Caki2 (cell line): ENCODE measurements around the gene INVS. TPM values are rescaled to one million over a fixed set of nuclear protein-coding genes. Genes with fewer than 3 reads are reported as not detected.
"Not testable (repeated sequence)": the region's sequence is repeated elsewhere in the genome, so short reads cannot be mapped to it uniquely, and the experiment has no call there.

ENCODE experiments used
- DNase-seq: peaks from one replicate; pipeline ENCODE4 v3.0.0-alpha.2; 2015; ENCODE audit warnings: low read depth
- in situ Hi-C: cut with HindIII; loops from 2 replicates; pipeline ENCODE4 v1.10.0; 2016; ENCODE audit warnings: low sequenced_read_pairs, low pct_unique_long_range_greater_than_20kb, mixed read lengths
- total RNA-seq: library from RNA; depleted of rRNA; stranded (reverse); fragments of >200 nt; shearing (Covaris generic); gene quantifications from 2 replicates; pipeline ENCODE4 v1.2.3, GENCODE V29; 2014; ENCODE audit warnings: low replicate concordance; rRNA removed

The INVS gene
- total RNA-seq, 1 experiment from 2014 or later: 12.7 TPM

DNA sequence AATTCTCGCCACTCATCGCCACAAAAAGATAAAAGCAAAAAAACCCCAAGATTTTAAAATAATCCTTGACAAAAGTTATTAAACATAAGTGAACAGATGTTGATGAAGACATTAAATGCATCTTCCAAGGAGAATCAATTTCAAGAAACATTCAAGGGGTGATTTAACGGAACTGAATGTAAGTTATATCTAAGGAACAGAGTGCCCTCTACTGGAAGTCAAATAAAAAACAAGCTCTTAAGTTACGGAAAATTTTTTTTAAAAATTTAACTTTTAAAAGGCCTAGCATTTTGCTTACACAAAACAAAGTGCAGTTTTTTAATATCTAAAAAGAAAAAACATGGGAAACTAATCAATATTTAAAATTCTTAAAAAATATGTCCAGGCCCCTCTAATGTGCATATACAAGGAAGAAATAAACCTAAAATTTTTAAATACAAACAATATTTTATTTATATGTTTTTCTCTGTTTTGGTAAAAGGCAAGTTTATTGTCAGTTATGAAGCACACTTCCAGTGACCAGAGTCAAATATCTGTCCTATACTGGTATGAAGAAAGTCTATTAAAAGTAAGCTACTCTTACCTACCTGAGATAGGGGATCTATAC lies 225.7 kb downstream of the INVS start:
- no peak for DNase-seq
- in situ Hi-C loops: no loop called here

DNA sequence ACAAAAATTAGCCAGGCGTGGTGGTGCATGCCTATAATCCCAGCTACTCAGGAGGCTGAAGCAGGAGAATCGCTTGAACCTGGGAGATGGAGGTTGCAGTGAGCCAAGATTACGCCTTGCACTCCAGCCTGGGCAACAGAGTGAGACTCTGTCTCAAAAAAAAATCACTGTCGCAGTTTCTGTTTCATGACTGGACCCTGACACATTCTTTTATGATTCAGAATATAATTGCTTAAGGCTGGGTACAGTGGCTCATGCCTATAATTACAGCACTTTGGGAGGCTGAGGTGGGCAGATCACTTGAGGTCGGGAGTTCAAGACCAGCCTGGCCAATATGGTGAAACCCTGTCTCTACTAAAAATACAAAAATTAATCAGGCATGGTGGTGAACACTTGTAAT lies 239.7 kb downstream of the INVS start:
- DNase-seq, in situ Hi-C loops: not testable (repeated sequence)

DNA sequence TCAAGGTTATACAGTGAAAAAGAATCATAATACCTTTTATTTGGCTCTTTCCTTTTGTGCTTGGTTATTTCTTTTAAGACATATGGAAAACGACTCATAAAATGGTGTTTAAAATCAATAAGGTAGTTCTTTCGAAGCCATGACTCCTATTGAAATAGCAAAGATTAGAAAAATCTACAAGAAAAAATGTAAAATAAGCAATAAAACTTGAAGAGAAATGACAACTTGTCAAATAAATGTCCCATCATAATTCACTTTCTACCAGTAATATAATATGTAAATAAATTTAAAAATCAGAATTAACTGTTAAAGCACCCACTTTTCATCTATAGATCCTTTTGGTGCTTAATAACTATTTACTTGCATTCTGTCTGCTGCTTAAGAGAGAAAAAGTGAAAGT lies 241.2 kb downstream of the INVS start:
- in situ Hi-C loops: no loop called here
- DNase-seq: no peak

DNA sequence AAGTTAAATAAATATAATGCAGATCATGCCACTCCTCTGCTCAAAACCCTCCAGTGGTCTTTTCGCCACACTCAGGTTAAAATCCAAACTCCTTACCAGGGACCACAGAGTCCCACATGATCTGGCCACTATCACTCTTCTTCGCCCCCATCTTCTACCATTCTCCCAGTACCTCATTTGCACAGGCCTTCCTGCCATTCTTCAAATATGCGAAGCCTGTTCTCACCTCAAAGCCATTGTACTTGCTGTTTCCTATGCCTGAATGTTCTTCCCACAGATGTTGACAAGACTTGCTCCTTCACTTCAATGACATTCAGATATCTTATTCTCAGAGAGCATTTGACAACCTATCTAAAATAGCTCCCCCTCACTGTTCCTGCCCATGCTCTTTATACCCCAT lies 242.8 kb downstream of the INVS start:
- DNase-seq: no peak
- in situ Hi-C loops: no loop called here

DNA sequence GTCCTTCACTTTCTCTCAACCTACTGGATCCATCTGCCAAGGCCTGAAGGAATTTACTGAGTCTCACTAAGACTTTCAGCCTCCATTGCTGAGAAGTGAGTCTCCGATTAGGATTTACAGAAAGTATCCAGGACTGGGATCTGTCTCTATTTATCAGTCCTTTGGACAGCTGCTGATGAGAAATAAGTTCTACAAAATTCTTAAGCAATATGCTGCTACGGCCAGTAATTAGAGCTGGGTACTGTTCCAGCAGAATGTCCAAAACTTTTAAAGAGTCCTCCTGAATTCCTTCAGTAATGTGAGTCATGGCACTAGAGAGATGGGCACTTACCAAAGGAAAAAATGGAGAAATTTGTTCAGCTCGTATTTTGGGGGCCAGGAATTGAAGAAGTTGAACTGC lies 247.8 kb downstream of the INVS start:
- in situ Hi-C loops: no loop called here
- no peak for DNase-seq

DNA sequence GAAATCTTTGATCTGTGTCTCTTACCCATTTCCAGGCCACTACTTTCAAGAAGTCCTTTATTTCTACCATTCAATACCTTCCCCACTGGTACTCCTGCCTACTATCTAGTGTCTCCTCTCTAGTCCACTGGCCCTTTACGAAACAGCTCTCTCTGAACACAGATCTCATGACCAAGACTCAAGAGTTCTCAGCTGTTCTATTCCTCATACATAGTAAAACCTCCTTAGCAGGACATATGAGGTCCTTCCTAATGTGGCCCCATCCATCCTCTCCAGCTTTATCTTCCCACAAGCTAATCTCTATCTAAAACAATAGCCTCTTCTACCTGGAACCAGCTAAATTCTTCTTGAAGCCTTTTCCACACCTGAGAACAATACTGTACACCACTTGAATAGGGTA lies 251.1 kb downstream of the INVS start:
- in situ Hi-C loops: no loop called here
- DNase-seq: no peak

Other genes with a start within 250 kb of the INVS start
- 10.7 and 24.4 TPM in 2 replicates for gene STX17, start 192.6 kb upstream of the INVS start, total RNA-seq
- gene ERP44, start 243 bp upstream of the INVS start, total RNA-seq: 6.5 and 7.4 TPM in 2 replicates